Effector CD4-positive, alpha-beta T cell (primary cell): ENCODE measurements around the gene PPP2R2B.
"Not testable (repeated sequence)": the region's sequence is repeated elsewhere in the genome, so short reads cannot be mapped to it uniquely, and the experiment has no call there.

ENCODE experiments used
- DNase-seq: peaks from one replicate; pipeline ENCODE4 v3.0.0-alpha.2; 2020

The PPP2R2B gene

DNA sequence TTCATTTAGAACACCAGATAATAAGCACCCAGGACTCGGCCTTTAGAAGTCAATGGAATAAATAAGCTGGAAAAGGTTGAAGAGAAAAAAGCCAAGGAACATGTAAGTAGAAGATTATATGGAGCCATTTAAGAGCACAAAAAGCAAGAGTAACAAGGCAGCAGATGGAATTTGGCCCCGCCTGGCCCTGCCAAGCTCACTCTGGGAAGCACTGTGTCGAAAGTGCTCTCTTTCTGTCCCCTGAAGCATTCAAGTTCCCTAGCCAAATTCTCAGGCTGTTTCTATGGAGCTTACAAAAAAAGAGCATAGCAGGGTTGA lies 289.6 kb downstream of the PPP2R2B start:
- no peak for DNase-seq

DNA sequence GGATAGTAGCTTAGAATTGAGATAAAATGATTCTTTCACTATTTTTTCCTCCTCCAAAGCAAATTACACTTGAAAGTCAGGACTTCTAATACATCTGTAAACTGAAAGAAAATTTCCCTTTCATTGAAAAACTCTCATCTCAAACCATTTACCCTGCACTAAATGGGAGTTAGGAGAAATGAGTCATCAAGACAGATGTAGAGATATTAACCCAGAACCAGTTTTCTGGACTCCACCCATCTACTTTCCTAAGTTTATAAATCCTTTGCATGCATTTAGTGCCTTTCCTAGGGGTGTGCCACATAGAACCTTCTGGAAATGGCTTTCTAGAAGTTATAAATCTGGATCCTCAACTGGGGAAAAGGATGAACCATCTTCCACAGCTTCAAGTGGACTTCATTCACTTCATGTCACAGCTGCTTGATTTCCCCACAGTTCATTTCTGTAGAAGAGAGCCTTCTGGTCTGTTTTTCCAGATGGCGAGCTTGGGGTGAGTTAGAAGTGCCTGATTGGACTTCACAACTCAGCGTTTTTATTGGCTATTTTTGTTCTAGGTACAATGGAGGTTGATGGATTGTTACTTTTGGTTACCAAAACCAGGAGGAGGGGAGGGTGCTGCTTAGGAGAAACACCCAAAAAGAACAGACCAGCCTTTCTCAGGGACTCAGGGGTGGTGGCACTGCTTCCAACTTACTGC lies 290.1 kb downstream of the PPP2R2B start:
- no peak for DNase-seq

DNA sequence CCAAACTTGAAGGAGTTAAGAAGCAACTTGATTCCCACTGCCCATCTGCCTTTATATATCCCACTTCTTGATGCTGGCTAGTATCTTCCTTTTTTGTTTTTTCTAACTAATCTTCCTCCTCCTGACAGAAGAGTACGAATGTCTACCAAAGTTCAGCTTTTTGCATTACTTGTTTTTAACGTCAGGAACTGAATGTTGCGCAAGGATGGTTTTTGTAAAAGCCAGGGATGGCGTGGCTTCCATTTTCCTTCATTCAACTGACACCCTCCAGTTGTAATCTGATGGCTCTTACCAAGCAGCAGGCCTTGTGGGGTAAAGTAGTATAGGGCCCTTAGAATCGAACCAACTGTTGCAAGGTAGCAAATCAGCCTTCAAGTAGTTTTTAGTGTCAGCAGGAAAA lies 291.8 kb downstream of the PPP2R2B start:
- DNase-seq: no peak

DNA sequence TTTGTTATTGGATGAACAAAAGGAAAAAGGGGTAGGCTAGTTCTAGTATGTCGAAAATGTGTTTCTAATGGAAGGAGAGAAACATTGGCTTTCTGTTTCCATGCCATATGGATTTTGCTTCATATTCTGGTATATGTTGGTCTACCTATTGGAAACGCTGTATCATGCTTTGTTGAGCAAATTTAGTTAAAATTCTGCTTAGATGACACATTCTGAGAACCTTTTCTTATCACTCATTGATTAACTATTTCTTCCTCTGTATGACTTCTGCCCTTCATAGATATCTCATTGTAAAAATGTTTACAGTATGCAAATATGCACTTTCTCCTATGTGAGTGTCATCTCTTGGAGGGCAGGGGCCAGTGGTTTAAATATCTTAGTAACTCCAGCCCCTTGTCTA lies 293.8 kb downstream of the PPP2R2B start:
- no peak for DNase-seq

DNA sequence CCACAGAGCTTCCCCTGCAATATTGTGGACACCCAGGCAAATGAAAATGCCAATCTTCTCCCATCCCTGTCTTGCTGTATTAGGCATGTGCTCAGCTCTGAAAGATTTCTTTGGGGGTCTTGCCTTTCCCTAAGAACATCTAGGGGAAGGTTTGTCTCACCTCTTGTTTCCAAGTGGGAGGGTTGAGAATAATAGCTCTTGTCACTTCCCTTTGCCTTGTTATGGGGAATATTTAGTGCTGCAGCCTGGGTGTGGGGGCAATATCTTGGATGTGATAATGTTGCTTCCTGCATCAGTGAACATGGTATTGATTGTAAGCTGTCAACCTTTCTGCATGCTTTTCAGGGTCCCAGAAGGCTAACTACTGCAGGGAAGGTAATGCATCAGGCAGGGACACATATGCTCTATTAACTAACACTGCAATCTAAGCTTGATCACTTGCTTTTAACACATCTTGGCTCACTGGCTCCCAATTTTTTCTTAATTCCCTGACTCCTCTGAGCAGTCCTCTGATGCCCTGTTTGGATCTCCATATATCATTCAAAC lies 296.4 kb downstream of the PPP2R2B start:
- no peak for DNase-seq

DNA sequence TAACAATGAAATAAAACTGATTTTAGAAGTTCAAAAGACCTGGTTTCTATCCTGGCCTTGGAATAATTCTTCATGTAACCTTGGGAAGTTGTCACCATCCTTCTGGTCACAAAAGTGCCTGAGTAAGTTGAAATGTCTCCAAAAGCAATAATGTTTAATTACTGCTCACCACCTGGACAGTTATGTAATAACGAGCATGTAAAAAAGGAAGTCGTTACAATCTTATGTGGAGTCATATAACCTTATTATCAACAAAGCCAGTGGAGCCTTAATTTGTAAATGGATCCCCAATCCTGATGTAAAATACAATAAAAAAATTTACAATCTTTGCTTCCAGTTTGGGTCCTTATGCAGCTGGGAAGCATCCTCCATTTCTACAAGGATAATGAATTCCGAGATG lies 298.3 kb downstream of the PPP2R2B start:
- DNase-seq: no peak

DNA sequence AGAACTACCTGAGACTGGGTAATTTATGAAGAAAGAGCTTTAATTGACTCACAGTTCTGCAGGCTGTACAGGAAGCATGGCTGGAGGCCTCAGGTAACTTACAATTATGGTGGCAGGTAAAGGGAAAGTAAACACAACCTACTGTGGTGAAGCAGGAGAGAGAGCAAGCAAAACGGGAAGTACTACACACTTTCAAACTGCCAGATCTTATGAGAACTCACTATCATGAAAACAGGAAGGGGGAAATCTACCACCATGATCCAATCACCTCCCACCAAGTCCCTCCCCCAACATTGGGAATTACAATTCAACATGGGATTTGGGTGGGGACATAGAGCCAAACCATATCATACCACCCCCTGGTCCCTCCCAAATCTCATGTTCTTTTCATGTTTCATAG lies 303.8 kb downstream of the PPP2R2B start:
- no peak for DNase-seq

DNA sequence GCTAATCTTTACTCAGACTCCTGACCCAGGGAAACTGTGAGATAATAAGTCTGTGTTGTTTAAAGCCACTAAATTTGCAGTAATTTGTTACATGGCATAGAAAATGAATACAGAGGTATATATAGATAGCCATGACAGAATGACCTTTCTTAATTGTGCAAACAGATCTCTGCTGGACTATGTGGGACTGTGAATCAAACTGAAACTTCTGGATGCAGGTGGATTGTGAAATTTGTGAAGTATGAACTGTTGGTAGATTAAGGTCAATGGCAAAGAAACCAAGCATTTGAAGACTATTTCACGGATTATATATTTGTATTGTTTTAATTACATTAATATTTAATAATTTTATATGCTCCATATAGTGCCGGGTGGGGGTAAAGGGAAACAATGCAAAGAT lies 310.4 kb downstream of the PPP2R2B start:
- no peak for DNase-seq

DNA sequence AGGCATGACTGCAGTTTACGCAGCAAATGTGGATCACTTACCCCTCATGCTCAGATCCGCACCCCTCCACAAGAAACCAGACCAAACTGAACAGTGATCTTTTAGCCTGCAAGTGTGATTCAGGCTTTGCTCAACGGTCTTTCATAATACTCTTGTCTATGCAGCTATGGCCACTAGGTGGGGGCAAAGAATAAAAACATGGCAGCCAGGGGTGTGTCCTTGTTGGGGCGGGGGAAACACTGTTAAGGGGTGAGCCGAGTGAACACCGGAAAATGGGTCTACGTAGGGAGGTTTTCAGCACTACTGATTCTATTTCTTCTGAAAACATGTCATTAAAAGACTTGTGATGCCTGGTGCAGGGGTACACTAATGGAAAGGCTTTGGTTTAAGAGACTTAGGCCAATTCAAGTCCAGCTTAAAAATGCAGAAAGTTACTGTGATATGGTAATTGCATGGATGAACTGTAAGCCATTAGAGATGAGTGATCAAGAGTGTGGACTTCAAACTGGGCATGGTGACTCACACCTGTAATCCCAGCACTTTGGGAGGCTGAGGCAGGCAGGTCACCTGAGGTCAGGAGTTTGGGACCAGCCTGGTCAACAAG lies 312.7 kb downstream of the PPP2R2B start:
- peak; percentile 20 for DNase-seq

DNA sequence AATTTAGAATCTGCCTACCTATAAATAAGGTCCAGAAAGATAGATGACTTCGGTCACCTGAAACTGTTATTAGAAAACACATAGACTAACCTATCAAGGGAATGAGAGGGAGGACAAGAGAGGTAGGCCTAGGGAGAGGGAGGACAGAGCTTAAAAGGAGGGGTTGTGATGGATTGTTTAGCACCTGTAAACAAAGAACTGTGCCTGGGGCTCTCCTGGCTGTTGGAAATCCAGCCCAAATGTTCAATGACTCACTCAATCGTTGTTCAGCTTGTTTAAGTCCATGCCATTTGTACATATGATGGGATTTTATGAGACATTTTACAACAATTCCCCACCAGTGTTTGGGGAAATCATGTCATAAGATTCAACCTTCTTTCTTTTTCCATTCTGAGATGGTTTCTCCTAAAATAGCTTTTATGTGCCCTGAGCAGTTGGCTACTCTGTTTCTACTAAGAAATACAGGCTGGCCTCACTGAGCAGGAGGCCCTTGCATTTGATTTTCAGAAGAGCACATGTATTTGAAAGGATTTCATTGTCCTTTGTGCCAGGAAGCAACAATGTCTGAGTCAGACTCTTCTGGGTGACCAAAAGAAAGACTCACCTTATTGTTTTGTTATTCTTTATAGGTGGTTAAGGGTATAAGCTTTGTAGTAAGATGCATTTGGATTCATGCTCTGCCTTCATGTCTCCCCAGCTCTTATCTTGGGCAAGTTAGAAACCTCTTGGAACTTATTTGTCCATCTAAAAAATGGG lies 314.4 kb downstream of the PPP2R2B start:
- no peak for DNase-seq

DNA sequence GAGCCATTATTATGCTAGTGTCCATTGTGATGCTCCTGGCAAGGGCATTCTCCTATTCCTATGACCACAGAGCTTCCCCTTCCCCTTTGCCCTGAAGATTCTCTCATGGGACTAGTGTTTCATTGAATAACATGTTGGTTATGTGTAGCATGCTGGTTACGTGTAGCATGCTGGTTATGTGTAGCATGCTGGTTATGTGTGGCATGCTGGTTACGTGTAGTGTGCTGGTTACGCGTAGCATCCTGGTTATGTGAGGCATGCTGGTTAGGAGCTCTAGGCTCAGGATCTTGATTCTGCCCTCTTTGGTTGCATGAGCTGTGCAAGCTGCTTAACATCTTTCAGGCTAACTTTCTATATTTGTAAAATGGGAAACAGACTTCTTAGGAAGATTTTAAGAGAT lies 316.1 kb downstream of the PPP2R2B start:
- DNase-seq: no peak

DNA sequence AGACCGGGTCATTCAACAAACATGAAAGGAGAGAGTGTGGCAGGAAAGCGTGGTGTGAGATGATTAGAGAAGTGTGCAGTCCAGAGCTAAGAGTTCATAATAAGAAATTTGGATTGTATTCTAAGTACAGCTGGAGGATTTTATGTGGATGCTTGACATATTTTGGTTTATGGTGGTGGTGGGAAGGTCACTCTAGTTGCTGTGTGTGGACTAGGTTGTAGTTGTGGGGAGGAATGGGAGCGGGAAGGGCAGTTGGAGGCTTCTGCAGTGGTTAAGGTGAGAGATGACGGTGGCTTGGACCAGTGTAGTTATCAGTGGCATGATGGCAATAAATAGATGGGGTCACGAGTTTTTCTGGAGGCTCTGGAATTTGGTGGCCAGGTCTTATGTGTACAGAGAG lies 316.8 kb downstream of the PPP2R2B start:
- DNase-seq: no peak

DNA sequence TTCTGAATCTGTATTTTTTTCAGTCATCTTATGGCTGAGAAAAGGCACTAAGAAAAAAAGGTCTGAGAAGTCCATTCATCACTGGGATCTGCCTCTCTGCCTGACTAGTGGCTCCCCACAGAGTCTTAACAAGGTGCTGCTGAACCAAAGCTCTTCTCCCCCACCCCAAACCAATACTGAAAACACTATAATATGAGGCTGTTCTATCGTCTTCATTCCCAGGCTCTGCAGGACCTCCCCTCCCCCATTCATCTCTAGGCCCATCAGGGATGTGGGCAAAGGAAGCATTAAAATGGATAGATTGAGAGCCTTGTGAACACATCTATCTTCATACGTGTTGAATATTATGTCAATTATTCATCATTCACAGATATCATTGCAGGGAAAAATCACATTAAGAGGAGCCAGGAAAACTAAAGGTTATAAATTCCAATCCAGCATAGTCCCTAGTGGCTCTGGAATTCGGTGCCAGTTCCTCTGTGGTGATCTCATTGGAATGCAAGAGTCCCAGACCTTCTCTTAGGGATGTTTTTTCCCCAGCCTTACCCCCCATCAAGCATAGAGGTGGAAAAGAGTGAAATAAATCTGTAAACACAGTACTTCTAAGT lies 318.2 kb downstream of the PPP2R2B start:
- no peak for DNase-seq

DNA sequence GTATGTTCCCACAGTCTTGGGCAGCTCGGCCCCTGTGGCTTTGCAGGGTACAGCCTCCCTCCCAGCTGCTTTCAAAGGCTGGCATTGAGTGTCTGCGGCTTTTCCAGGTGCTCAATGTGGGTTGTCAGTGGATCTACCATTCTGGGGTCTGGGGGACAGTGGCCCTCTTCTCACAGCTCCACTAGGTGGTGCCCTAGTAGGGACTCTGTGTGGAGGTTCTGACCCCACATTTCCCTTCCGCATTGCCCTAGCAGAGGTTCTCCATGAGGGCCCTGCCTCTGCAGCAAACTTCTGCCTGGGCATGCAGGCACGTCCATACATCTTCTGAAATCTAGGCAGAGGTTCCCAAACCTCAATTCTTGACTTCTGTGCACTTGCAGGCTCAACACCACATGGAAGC lies 321.7 kb downstream of the PPP2R2B start:
- not testable (repeated sequence) for DNase-seq

DNA sequence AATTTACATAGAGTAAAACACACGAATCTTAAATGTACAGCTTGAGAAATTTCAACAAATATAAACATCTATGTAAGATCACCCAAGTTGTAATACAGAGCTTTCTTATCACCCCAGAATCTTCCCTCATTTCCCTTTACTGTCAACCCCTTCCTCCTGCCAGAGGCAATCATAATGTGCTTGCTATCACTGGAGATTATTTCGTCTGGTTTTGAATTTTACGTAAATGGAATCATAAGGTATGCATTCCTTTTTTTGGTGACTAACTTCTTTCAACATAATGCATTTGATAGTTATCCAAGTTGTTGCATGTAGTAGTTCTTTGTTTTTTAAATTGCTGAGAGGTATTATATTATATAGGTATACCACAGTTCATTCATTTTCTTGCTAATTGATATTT lies 325.1 kb downstream of the PPP2R2B start:
- DNase-seq: no peak

DNA sequence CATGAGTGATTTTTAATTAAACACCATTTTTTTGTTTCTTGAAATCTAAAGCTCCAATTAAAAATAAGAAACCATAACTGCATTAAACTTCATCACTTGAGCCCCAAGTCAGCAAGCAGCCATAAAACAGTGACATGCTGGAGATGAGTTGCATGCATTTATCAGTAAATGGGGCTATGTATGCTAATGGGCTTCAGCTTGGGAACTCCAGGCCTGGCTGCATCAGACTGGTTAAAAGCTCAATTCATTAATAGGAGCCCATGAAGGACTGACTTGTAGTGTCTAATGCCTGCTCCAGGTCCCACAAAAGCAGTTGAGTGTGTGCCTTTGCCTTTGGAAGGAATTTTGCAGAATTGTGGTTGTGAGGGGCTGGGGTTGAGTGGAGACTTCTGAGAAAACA lies 328.9 kb downstream of the PPP2R2B start:
- DNase-seq: no peak

DNA sequence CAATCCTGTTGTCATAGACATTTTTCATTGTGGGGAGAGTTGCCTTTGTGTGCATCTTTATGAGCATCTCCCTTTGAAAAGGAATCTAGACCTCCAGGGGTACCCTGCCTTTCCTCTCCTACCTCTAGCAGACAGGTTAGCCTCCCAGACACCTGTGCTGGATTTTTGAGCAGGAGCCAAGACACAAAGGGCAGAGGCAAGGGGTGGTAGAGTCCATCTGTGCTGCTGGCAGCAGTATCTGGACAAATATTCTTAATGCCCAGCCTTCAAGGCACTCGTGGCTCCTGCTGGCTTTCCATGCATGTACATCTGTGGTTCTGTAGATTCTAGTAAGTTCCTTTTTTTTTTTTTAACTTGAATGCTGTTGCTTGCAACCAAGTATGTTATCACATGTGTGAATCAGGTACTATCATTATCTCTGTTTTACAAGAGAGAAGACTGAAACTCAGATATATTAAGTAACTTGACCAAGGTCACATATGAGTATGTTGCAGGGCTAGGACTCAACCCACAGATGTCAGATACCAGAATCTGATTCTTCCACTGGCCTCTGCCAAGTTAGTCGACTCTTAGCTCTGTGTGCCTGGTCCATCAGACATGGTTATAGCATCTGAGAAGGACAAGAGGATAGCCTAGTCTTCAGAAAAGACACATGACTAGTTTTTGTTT lies 329.6 kb downstream of the PPP2R2B start:
- DNase-seq: no peak

DNA sequence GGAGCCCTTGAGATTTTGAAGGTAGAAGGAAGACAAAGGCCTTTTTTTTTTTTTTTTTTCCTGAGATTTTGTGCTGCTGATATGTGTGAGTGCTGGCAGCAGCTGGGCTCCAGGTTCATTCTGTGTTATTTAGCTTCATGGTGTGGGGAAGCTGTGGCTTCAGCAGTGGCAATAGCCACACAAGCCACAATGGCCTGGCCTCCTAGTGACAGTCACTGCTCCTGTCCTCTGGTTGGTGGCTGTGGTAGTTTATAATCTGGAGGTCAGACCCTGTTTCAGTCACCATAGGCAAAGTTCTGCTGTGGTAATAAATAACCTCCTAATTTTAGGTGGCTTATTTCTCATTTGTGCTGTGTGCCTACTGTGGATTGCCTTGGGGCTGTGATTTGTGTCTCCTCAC lies 334.3 kb downstream of the PPP2R2B start:
- no peak for DNase-seq

DNA sequence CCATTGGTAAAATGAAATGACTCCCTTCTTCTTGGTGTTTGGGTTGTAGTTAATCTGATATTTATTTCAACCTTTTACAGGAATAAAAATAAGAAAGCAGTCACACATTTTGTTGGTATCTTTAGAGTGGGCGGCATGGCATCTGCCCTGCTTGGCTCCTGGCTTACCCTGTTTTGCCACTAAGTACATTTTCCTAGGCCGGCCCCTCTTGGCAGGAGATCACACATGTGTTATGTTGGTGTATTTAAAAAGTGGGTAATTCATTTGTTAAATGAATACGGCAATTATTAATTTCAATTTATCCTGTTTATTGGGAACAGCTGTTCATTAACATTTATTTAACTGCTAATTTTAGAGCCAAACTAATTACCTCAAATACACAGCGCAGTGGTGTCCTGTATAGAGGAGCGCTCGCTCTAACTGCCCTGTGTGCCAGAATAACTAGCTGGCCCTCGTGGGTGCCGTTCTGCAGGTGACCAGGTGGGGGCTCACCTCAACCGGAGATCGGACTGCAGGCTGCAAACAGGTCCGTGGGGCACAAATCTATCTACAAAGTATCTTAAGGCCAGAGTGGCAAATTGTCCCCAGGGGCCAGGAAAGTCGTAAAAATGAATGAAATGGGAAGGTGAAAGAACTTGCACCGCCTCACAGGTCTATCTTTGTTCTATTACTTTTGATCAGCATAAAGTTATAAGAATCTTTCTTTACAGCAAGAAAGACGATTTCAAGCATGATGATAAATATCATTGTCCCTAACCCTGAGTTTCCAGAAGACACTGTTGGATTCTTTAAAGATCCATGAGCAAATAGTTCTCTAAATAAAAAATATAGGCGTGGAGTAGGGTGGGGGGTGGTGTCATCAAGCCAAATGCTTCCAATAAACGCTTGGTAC lies 336.4 kb downstream of the PPP2R2B start:
- peak; percentile 50 for DNase-seq

DNA sequence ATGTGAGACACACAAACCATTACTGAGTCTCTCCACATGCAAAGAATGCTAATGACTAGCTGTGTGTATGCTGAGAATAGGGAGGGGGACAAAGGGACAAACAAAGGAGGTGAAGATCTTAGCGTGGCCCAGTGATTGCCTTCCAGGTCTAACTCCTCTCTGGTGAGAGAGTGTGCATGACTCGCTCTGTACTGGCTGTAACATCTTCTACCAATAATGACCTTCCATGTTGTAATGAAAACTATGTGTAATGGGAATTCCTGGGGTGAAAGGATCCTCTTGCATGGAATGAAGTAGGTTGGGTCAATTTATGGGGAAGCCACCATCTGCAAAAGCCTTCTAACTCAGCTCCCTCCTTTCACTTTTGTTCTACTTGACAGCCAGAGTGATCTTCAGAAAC lies 338.1 kb downstream of the PPP2R2B start:
- no peak for DNase-seq

DNA sequence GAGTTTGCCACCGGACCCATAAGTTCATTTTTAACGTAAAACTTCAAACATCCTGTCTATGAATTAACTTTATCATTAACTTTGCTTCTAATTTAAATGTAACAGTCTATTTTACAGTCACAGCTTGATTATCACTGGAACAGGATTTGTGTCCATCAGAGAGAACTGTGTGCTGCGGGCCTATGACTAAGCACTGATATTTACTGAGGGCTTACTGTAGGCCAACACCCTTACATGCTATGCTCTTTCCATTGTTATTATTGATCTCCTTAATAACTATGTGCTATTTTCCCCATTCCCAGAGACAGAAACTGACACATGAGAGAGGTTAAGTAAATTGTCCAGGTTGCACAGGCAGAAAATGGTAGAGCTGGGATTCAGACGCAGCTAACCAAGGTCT lies 338.6 kb downstream of the PPP2R2B start:
- DNase-seq: no peak

DNA sequence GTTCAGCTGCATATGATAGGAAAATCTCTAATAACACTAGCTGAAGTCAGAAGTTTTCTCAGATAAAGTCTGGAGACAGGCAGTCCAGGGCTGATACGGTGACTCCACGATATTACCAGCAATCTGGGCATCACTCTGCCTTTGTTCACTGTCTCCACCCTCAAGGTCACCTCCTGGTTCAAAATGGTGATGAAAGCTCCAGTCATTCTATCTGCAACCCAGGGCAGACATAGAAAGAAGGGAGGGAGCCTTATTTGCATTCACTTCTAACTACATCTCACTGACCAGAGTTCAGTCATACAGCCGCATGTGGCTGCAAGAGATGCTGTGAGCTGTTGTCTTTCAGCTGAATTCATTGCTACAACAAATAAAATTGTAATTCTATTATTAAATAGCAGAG lies 340.1 kb downstream of the PPP2R2B start:
- no peak for DNase-seq
